ENCODE measurements around the gene TTC12. TPM values are rescaled to one million over a fixed set of nuclear protein-coding genes. Genes with fewer than 3 reads are reported as not detected.

TTC12 gene
- total and polyA plus RNA-seq, 2 of the 13 experiments (the other 11 are each of a cell fraction or from before 2014, with no cell fraction given): 5.4 to 11.6 TPM

DNA sequence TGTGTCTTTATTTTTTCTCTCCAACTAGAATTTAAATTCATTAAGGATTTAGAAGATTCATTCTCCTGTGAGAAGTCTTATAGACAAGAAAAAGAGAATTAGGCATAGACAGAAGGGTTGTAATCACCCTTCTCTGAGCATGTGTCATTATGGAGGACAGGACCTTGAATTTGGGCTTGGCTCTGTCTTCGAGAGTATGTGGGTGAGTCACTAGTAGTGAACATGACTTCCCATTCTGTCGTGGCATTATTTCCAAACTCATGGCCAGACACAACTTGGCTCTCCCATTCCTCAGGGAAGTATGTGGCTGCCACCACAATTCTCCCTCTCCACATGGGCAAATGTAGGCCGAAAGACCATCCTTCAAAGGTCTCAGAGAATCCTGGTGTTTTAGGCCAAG, 58.9 kb downstream of the TTC12 start:
- no peaks in the 10 kb centered on the region for H3K36me3 ChIP-seq (replicated peaks in 1 of 2; ENCODE audit: control insufficient read depth in 1 of 2, insufficient read depth in 2 of 2, low read length in 2 of 2)
- ATAC-seq: no peak
- H3K4me2 ChIP-seq (ENCODE audit: low read depth, low read length): no peak overlapping the region
- no TSS peak for BruUV-seq (replicated peaks)
- H3K4me1 ChIP-seq (ENCODE audit: insufficient read depth, low read length): no peaks in the 10 kb centered on the region
- FAIRE-seq: no peak
- TF ChIP-seq SMARCC2 (IDR thresholded peaks at IDR 0.05) (no peak), ZNF17 (CRISPR knock-in tag; IDR thresholded peaks at IDR 0.05) (no peak), ZNF33B (CRISPR knock-in tag; IDR thresholded peaks at IDR 0.05) (no peak), ZNF777 (CRISPR knock-in tag; IDR thresholded peaks at IDR 0.05) (no peak), ZNF382 (CRISPR knock-in tag; IDR thresholded peaks at IDR 0.05; ENCODE audit: borderline replicate concordance) (no peak), ZNF264 (CRISPR knock-in tag; IDR thresholded peaks at IDR 0.05) (no peak), SRSF9 (IDR thresholded peaks at IDR 0.05; ENCODE audit: borderline replicate concordance, insufficient read depth, low read depth, low read length, poor library complexity, severe bottlenecking) (no peak), ARID2 (CRISPR knock-in tag; IDR thresholded peaks at IDR 0.05; ENCODE audit: borderline replicate concordance) (no peak), ZNF350 (CRISPR knock-in tag; IDR thresholded peaks at IDR 0.05; ENCODE audit: borderline replicate concordance, low read depth) (no peak), REPIN1 (CRISPR knock-in tag; IDR thresholded peaks at IDR 0.05; ENCODE audit: borderline replicate concordance, low read depth) (no peak), ZFX (CRISPR knock-in tag; IDR thresholded peaks at IDR 0.05; ENCODE audit: low read depth) (no peak), NR2C2 (CRISPR knock-in tag; IDR thresholded peaks at IDR 0.05; ENCODE audit: borderline replicate concordance) (no peak)
- TF ChIP-seq, protein P1, sequence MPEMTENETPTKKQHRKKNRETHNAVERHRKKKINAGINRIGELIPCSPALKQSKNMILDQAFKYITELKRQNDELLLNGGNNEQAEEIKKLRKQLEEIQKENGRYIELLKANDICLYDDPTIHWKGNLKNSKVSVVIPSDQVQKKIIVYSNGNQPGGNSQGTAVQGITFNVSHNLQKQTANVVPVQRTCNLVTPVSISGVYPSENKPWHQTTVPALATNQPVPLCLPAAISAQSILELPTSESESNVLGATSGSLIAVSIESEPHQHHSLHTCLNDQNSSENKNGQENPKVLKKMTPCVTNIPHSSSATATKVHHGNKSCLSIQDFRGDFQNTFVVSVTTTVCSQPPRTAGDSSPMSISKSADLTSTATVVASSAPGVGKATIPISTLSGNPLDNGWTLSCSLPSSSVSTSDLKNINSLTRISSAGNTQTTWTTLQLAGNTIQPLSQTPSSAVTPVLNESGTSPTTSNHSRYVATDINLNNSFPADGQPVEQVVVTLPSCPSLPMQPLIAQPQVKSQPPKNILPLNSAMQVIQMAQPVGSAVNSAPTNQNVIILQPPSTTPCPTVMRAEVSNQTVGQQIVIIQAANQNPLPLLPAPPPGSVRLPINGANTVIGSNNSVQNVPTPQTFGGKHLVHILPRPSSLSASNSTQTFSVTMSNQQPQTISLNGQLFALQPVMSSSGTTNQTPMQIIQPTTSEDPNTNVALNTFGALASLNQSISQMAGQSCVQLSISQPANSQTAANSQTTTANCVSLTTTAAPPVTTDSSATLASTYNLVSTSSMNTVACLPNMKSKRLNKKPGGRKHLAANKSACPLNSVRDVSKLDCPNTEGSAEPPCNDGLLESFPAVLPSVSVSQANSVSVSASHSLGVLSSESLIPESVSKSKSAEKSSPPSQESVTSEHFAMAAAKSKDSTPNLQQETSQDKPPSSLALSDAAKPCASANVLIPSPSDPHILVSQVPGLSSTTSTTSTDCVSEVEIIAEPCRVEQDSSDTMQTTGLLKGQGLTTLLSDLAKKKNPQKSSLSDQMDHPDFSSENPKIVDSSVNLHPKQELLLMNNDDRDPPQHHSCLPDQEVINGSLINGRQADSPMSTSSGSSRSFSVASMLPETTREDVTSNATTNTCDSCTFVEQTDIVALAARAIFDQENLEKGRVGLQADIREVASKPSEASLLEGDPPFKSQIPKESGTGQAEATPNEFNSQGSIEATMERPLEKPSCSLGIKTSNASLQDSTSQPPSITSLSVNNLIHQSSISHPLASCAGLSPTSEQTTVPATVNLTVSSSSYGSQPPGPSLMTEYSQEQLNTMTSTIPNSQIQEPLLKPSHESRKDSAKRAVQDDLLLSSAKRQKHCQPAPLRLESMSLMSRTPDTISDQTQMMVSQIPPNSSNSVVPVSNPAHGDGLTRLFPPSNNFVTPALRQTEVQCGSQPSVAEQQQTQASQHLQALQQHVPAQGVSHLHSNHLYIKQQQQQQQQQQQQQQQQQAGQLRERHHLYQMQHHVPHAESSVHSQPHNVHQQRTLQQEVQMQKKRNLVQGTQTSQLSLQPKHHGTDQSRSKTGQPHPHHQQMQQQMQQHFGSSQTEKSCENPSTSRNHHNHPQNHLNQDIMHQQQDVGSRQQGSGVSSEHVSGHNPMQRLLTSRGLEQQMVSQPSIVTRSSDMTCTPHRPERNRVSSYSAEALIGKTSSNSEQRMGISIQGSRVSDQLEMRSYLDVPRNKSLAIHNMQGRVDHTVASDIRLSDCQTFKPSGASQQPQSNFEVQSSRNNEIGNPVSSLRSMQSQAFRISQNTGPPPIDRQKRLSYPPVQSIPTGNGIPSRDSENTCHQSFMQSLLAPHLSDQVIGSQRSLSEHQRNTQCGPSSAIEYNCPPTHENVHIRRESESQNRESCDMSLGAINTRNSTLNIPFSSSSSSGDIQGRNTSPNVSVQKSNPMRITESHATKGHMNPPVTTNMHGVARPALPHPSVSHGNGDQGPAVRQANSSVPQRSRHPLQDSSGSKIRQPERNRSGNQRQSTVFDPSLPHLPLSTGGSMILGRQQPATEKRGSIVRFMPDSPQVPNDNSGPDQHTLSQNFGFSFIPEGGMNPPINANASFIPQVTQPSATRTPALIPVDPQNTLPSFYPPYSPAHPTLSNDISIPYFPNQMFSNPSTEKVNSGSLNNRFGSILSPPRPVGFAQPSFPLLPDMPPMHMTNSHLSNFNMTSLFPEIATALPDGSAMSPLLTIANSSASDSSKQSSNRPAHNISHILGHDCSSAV (CRISPR knock-in tag; IDR thresholded peaks at IDR 0.05; ENCODE audit: borderline replicate concordance): no peak
- no peak overlapping the region for H3K4me3 ChIP-seq (replicated peaks in 1 of 3; ENCODE audit: insufficient read depth in 1 of 3, low read depth in 2 of 3, low read length in 3 of 3)
- ChIA-PET POLR2A (no interaction called here), CTCF (ENCODE audit: low intra/inter-chr PET ratio, low total read pairs) (no interaction called here)
- H3K27me3 ChIP-seq (ENCODE audit: control insufficient read depth in 1 of 2, insufficient read depth in 2 of 2, low read length in 2 of 2): no peaks in the 10 kb centered on the region
- DNase-seq (ENCODE audit: low spot score): no peak
- in situ Hi-C loops (cut with HindIII; ENCODE audit: extremely low pct_ligation_motif_present, low pct_unique_long_range_greater_than_20kb): no loop called here
- no peak overlapping the region for H3K9ac ChIP-seq (ENCODE audit: insufficient read depth, low read depth, low read length)
- H2AFZ ChIP-seq (ENCODE audit: low read length): no peak overlapping the region
- no peaks in the 10 kb centered on the region for H4K20me1 ChIP-seq (ENCODE audit: insufficient read depth, low read length)
- H3K9me3 ChIP-seq (ENCODE audit: low read length): no peaks in the 10 kb centered on the region
- WGBS (ENCODE audit: low lambda C conversion rate): 79% methylated on average over 3 of the region's 3 CpGs
- H3K79me2 ChIP-seq (ENCODE audit: insufficient read depth, low read length): no peaks in the 10 kb centered on the region
- intact Hi-C loops (cut with micrococcal nuclease; ENCODE audit: unreplicated experiment): no loop called here
- H3K27ac ChIP-seq (ENCODE audit: extremely low read length, insufficient read depth, low read length): no peak overlapping the region

Measured in HepG2 (cell line).